Suppressor macrophage treated with lipopolysaccharide for 1 hour (primary cell): Measurements from ENCODE around the gene SH2D4B.
A peak's percentile ranks its signal among the peaks of the same experiment; 100 is the strongest.

Source experiments
- DNase-seq, 3 donors: peaks; one replicate each; pipeline ENCODE4 v3.0.0-alpha.2; 2020 to 2022

SH2D4B gene

GRCh38 chr10:80537736-80538480 lies at the start of gene SH2D4B:
Gene SH2D4B, plus strand, starts transcription at chr10:80537902. Its CDS starts 430 bp downstream, at chr10:80538332.
- no peak for DNase-seq

GRCh38 chr10:80488539-80489066 lies 49.1 kb upstream of the SH2D4B start:
- DNase-seq = no peak

- no peak for DNase-seq
Measured at GRCh38 chr10:80489371-80490112, 48.2 kb upstream of the SH2D4B start.

- peak; percentile 91 to 96 (median 93) for DNase-seq
Measured at GRCh38 chr10:80491251-80492102, 46.2 kb upstream of the SH2D4B start.

GRCh38 chr10:80492848-80493521 lies 44.7 kb upstream of the SH2D4B start:
- DNase-seq = peak in 1 of 3 donors; percentile 57

- DNase-seq = peak; percentile 57 to 60 (median 58)
Measured at GRCh38 chr10:80493522-80494051, 44.1 kb upstream of the SH2D4B start.

- DNase-seq = no peak
Measured at GRCh38 chr10:80496555-80497172, 41.0 kb upstream of the SH2D4B start.

GRCh38 chr10:80497187-80498077 lies 40.3 kb upstream of the SH2D4B start:
- DNase-seq = no peak

- DNase-seq = peak; percentile 75 to 79 (median 76)
Measured at GRCh38 chr10:80498078-80498832, 39.4 kb upstream of the SH2D4B start.

- DNase-seq = peak; percentile 94 to 97 (median 97)
Measured at GRCh38 chr10:80498833-80499741, 38.6 kb upstream of the SH2D4B start.

- peak; percentile 74 to 77 (median 77) for DNase-seq
Measured at GRCh38 chr10:80500572-80501380, 36.9 kb upstream of the SH2D4B start.

- DNase-seq = no peak
Measured at GRCh38 chr10:80501381-80501912, 36.3 kb upstream of the SH2D4B start.

- no peak for DNase-seq
Measured at GRCh38 chr10:80501913-80502521, 35.7 kb upstream of the SH2D4B start.

- DNase-seq = no peak
Measured at GRCh38 chr10:80502621-80503583, 34.8 kb upstream of the SH2D4B start.

- no peak for DNase-seq
Measured at GRCh38 chr10:80503584-80504157, 34.0 kb upstream of the SH2D4B start.
